CD14-positive monocyte (primary cell): Measurements from ENCODE around the gene RTN4RL1. TPM values are rescaled to one million over a fixed set of nuclear protein-coding genes. Genes with fewer than 3 reads are reported as not detected.

Experiments used
- DNase-seq, 3 donors: peaks; one replicate each; pipeline ENCODE4 v3.0.0-alpha.2; 2011 to 2022
- H2AFZ ChIP-seq: 2 replicates; pipeline ENCODE4 v1.6.0; 2012; ENCODE audit warnings: mild to moderate bottlenecking, low read depth, low read length, inconsistent platforms; ENCODE audit not compliant: insufficient read depth, poor library complexity, severe bottlenecking
- H3K27ac ChIP-seq, 2 donors: 1 replicate in 1 of 2; 2 replicates in 1 of 2; pipeline ENCODE4 v1.5.1; 2012 to 2013; ENCODE audit warnings: low read length in 2 of 2, control low read depth in 1 of 2, inconsistent platforms in 1 of 2, low read depth in 1 of 2, mild to moderate bottlenecking in 1 of 2
- H3K27me3 ChIP-seq, 2 donors: one replicate each; pipeline versions ENCODE4 v1.6.0 to v1.6.1; 2011 to 2013; ENCODE audit warnings: low read length in 2 of 2; ENCODE audit not compliant: control insufficient read depth in 2 of 2, insufficient read depth in 2 of 2
- H3K36me3 ChIP-seq, 2 donors: replicated peaks in 1 of 2; 1 replicate in 1 of 2; 2 replicates in 1 of 2; pipeline versions ENCODE4 v1.5.1 to v1.6.1; 2012 to 2013; ENCODE audit warnings: low read length in 2 of 2, control low read depth in 1 of 2, inconsistent platforms in 1 of 2, mild to moderate bottlenecking in 1 of 2; ENCODE audit not compliant: insufficient read depth in 2 of 2, control insufficient read depth in 1 of 2
- H3K4me1 ChIP-seq, 2 donors: 1 replicate in 1 of 2; 2 replicates in 1 of 2; pipeline versions ENCODE4 v1.5.1 to v1.6.1; 2012 to 2013; ENCODE audit warnings: low read length in 2 of 2, control low read depth in 1 of 2, inconsistent platforms in 1 of 2, mild to moderate bottlenecking in 1 of 2, moderate library complexity in 1 of 2; ENCODE audit not compliant: insufficient read depth in 2 of 2, control insufficient read depth in 1 of 2
- H3K4me2 ChIP-seq: replicated peaks from 2 replicates; pipeline ENCODE3; 2012; ENCODE audit warnings: low read length, moderate library complexity, mild to moderate bottlenecking; ENCODE audit not compliant: poor library complexity, severe bottlenecking; ENCODE audit errors: extremely low read depth
- H3K4me3 ChIP-seq, 3 experiments: fragments of 200-600 bp in 1 of 3; sonication (generic) in 1 of 3; replicated peaks in 1 of 3; 1 replicate in 2 of 3; 2 replicates in 1 of 3; pipeline ENCODE4 v1.5.1; 2011 to 2013; ENCODE audit warnings: low read length in 3 of 3, mild to moderate bottlenecking in 3 of 3, control low read depth in 2 of 3, low read depth in 2 of 3, inconsistent platforms in 1 of 3, moderate library complexity in 1 of 3
- H3K79me2 ChIP-seq: 2 replicates; pipeline ENCODE4 v1.6.0; 2012; ENCODE audit warnings: mild to moderate bottlenecking, control low read depth, inconsistent platforms, low read length, moderate library complexity; ENCODE audit not compliant: insufficient read depth
- H3K9ac ChIP-seq: 2 replicates; pipeline ENCODE4 v1.6.0; 2017; ENCODE audit warnings: low read length, mild to moderate bottlenecking; ENCODE audit not compliant: insufficient read depth, poor library complexity, severe bottlenecking
- H3K9me3 ChIP-seq, 2 donors: replicated peaks in 1 of 2; 1 replicate in 1 of 2; 2 replicates in 1 of 2; pipeline versions ENCODE4 v1.5.1 to v1.6.1; 2012 to 2013; ENCODE audit warnings: low read length in 2 of 2, control low read depth in 1 of 2; ENCODE audit not compliant: control insufficient read depth in 1 of 2, insufficient read depth in 1 of 2
- H4K20me1 ChIP-seq: 2 replicates; pipeline ENCODE4 v1.6.0; 2012; ENCODE audit warnings: mild to moderate bottlenecking, low read length, control low read depth, moderate library complexity; ENCODE audit not compliant: insufficient read depth
- H3K27ac Mint-ChIP-seq, 7 donors: one replicate each; pipeline ENCODE4 v1.8.0; 2020; ENCODE audit warnings: mild to moderate bottlenecking in 7 of 7, mixed read lengths in 7 of 7, moderate library complexity in 6 of 7, inconsistent platforms in 2 of 7
- H3K27me3 Mint-ChIP-seq, 3 donors: one replicate each; pipeline ENCODE4 v1.8.0; 2021 to 2022; ENCODE audit warnings: low read depth in 3 of 3, mild to moderate bottlenecking in 3 of 3, mixed read lengths in 3 of 3, moderate library complexity in 3 of 3, inconsistent platforms in 1 of 3
- H3K36me3 Mint-ChIP-seq, 2 donors: one replicate each; pipeline ENCODE4 v1.8.0; 2020; ENCODE audit warnings: mixed read lengths in 2 of 2, inconsistent platforms in 1 of 2, mild to moderate bottlenecking in 1 of 2
- H3K4me1 Mint-ChIP-seq: one replicate; pipeline ENCODE4 v1.8.0; 2020; ENCODE audit warnings: mild to moderate bottlenecking, mixed read lengths
- H3K4me3 Mint-ChIP-seq, 2 donors: one replicate each; pipeline ENCODE4 v1.8.0; 2020; ENCODE audit warnings: mild to moderate bottlenecking in 2 of 2, mixed read lengths in 2 of 2, moderate library complexity in 1 of 2
- H3K9me3 Mint-ChIP-seq, 7 donors: one replicate each; pipeline ENCODE4 v1.8.0; 2020 to 2022; ENCODE audit warnings: mixed read lengths in 7 of 7, mild to moderate bottlenecking in 6 of 7, moderate library complexity in 6 of 7, inconsistent platforms in 2 of 7
- CTCF ChIP-seq: fragments of 200-600 bp; IDR thresholded peaks from one replicate; pipeline ENCODE4 v1.8.0; 2022; ENCODE audit warnings: antibody characterized with exemption, mild to moderate bottlenecking
- WGBS: methylation state at CpG from one replicate; pipeline ENCODE4 v1.1.5; 2013; ENCODE audit warnings: missing lambda C conversion rate; ENCODE audit not compliant: insufficient coverage; 5-methylcytosine and 5-hydroxymethylcytosine counted together
- intact Hi-C, 2 donors: fragments of 100-400 bp; cut with micrococcal nuclease; formaldehyde crosslinking; loops; one replicate each; pipeline versions ENCODE4 v1.15.0 to v1.15.1; 2023
- polyA plus RNA-seq, 3 donors: library from polyadenylated mRNA; depleted of rRNA in 1 of 3; unstranded in 2 of 3; stranded (reverse) in 1 of 3; fragments of 300-500 nt in 2 of 3; fragments of >200 nt in 1 of 3; fragmentation: Illumina TruSeq in 2 of 3; gene quantifications; 1 replicate in 2 of 3; 2 replicates in 1 of 3; pipeline ENCODE4 v1.2.3, GENCODE V29; 2012 to 2021

The RTN4RL1 gene
- polyA plus RNA-seq, 3 donors = 0.07 to 0.29 (median 0.11) TPM

GRCh38 chr17:1928976-1929375 is 96.2 kb downstream of the RTN4RL1 start:
- 96% methylated on average over 8 of the region's 12 CpGs for WGBS
- H3K9ac ChIP-seq = no peak overlapping the region
- TF ChIP-seq CTCF = no peak

GRCh38 chr17:1920948-1921351 is 104.2 kb downstream of the RTN4RL1 start:
- Histone ChIP-seq H3K4me2 (no peak overlapping the region), H3K79me2 (no peaks in the 10 kb centered on the region), H3K4me3 (no peak overlapping the region), H3K36me3 (no peaks in the 10 kb centered on the region), H2AFZ (no peak overlapping the region), H3K9me3 (no peaks in the 10 kb centered on the region), H3K27me3 (no peaks in the 10 kb centered on the region), H4K20me1 (no peaks in the 10 kb centered on the region), H3K4me1 (no peaks in the 10 kb centered on the region), H3K9ac (no peak overlapping the region), H3K27ac (no peak overlapping the region)
- Mint-ChIP-seq H3K9me3 (no peaks in the 10 kb centered on the region), H3K36me3 (no peaks in the 10 kb centered on the region), H3K27me3 (peaks cover 0 to 9% (median 4%) of the 10 kb centered on the region in 3 donors), H3K4me3 (no peak overlapping the region), H3K27ac (no peak overlapping the region), H3K4me1 (peaks cover 3% of the 10 kb centered on the region)
- 97% methylated on average over 14 of the region's 19 CpGs for WGBS
- no peak for TF ChIP-seq CTCF
- no peak for DNase-seq
- intact Hi-C loops = no loop called here

More at GRCh38 chr17:1928976-1929375, 96.2 kb downstream of the RTN4RL1 start:
- H3K9me3 ChIP-seq = no peaks in the 10 kb centered on the region
- H3K4me3 ChIP-seq = no peak overlapping the region
- no peak for DNase-seq
- no peak overlapping the region for H3K4me2 ChIP-seq
- Mint-ChIP-seq H3K27me3 (peaks cover 2 to 6% (median 3%) of the 10 kb centered on the region in 3 donors), H3K36me3 (no peaks in the 10 kb centered on the region), H3K4me1 (no peaks in the 10 kb centered on the region), H3K4me3 (no peak overlapping the region), H3K9me3 (peaks cover 0 to 2% (median 0%) of the 10 kb centered on the region in 7 donors), H3K27ac (no peak overlapping the region)
- intact Hi-C loops = no loop called here
- no peak overlapping the region for H2AFZ ChIP-seq
- no peaks in the 10 kb centered on the region for H3K27me3 ChIP-seq
- no peak overlapping the region for H3K27ac ChIP-seq
- no peaks in the 10 kb centered on the region for H3K36me3 ChIP-seq
- H3K4me1 ChIP-seq = no peaks in the 10 kb centered on the region
- no peaks in the 10 kb centered on the region for H3K79me2 ChIP-seq
- no peaks in the 10 kb centered on the region for H4K20me1 ChIP-seq
